ENCODE measurements around the gene C20orf144. TPM values are rescaled to one million over a fixed set of nuclear protein-coding genes. Genes with fewer than 3 reads are reported as not detected.

C20orf144 gene
- total and polyA plus RNA-seq, 2 experiments from 2014 or later = 0.26 to 0.66 TPM

GRCh38 chr20:33702861-33703260 is 40.7 kb downstream of the C20orf144 start (continued):
- no peak for TF ChIP-seq REST (IDR thresholded peaks at IDR 0.05; ENCODE audit: unreplicated experiment)
- no peak for TF ChIP-seq ETS1 (IDR thresholded peaks at IDR 0.05)
- no peak for TF ChIP-seq POLR2AphosphoS5 (IDR thresholded peaks at IDR 0.05; ENCODE audit: low read depth)
- TF ChIP-seq JUNB (IDR thresholded peaks at IDR 0.05; ENCODE audit: unreplicated experiment) = no peak
- no peak for TF ChIP-seq ZNF331 (CRISPR knock-in tag; IDR thresholded peaks at IDR 0.05; ENCODE audit: low read depth)
- TF ChIP-seq NANOG (IDR thresholded peaks at IDR 0.05; ENCODE audit: borderline replicate concordance) = no peak
- TF ChIP-seq CTCF (conservative IDR thresholded peaks at IDR 0.05; ENCODE audit: low read depth in 2 of 2) = no peak
- TF ChIP-seq EZH2 (IDR thresholded peaks at IDR 0.05; ENCODE audit: low read depth, unreplicated experiment) = no peak

- H3K4me2 ChIP-seq = no peak overlapping the region
- H2AFZ ChIP-seq = no peak overlapping the region
- no peak for ATAC-seq
- Mint-ChIP-seq H3K9me3 (peaks cover 40% of the 10 kb centered on the region), H3K27me3 (ENCODE audit: insufficient read depth, low read depth, poor library complexity) (peaks cover 11% of the 10 kb centered on the region), H3K4me1 (no peaks in the 10 kb centered on the region), H3K4me3 (no peak overlapping the region), H3K36me3 (ENCODE audit: low read depth) (peaks cover 18% of the 10 kb centered on the region; the same call in 2 of the 3 replicates), H3K27ac (no peak overlapping the region)
- no peaks in the 10 kb centered on the region for H3K79me2 ChIP-seq (replicated peaks; ENCODE audit: insufficient read depth)
- no peak for DNase-seq (ENCODE audit: low spot score)
- H3K27ac ChIP-seq (ENCODE audit: low read depth) = no peak overlapping the region
- TF ChIP-seq EZH2phosphoT487 (IDR thresholded peaks at IDR 0.05; ENCODE audit: unreplicated experiment) = no peak
- no peaks in the 10 kb centered on the region for H3F3A ChIP-seq (replicated peaks; ENCODE audit: low read depth)
- no peaks in the 10 kb centered on the region for H4K20me1 ChIP-seq (replicated peaks; ENCODE audit: insufficient read depth)
- no peaks in the 10 kb centered on the region for H3K36me3 ChIP-seq (ENCODE audit: insufficient read depth)
- H3K4me1 ChIP-seq (ENCODE audit: insufficient read depth) = no peaks in the 10 kb centered on the region
- H3K9me2 ChIP-seq (ENCODE audit: insufficient read depth) = no peaks in the 10 kb centered on the region; the same call in 1 of the 2 replicates
- no peak overlapping the region for H3K4me3 ChIP-seq
- no peaks in the 10 kb centered on the region for H3K27me3 ChIP-seq (ENCODE audit: insufficient read depth)
Measured at GRCh38 chr20:33703498-33704137, 41.5 kb downstream of the C20orf144 start.
